ENCODE results near the gene B9D2.
"Not testable (repeated sequence)": the region's sequence is repeated elsewhere in the genome, so short reads cannot be mapped to it uniquely, and the experiment has no call there.

B9D2 gene, protein sequence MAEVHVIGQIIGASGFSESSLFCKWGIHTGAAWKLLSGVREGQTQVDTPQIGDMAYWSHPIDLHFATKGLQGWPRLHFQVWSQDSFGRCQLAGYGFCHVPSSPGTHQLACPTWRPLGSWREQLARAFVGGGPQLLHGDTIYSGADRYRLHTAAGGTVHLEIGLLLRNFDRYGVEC

GRCh38 chr19:41363753-41364523, at the start of gene B9D2:
TSS of gene B9D2 (minus strand) at chr19:41364149. CDS start at chr19:41363519, 630 bp downstream.
- peak; percentile 91 for DNase-seq

DNA sequence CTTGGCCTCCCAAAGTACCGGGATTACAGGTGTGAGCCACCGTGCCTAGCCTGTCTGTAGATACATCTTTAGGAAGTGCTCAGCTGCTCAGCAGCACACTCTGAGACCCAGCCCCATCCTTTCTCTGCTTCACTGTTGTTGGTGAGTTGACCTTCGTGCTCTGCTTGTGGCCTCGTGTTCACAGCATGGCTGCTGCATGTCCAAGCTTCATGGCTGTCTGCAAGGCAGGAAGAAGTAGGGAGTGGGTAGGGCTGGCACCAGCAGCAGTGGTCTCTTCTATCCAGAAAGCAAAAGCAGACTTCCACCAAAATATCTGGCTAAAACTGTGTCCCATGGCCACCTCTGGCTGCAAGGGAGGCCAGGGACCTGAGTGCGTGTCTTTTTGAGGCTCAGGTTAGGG, 49.0 kb upstream of the B9D2 start:
- no peak for DNase-seq

DNA sequence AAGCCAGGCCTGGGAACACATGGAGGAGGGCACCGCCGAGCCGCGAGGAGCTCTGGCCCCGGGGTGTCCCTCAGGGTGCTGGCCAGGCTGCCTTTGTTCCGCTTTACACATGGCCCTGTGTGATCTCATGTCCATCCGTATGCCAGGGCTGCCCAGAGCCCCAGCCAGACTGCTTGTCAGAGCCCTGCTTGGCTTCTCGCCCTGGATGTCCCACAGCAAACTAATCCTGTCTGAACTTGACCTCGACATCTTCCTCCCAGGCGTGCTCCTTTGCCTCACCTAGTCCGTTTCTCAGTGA, 48.0 kb upstream of the B9D2 start:
- no peak for DNase-seq

DNA sequence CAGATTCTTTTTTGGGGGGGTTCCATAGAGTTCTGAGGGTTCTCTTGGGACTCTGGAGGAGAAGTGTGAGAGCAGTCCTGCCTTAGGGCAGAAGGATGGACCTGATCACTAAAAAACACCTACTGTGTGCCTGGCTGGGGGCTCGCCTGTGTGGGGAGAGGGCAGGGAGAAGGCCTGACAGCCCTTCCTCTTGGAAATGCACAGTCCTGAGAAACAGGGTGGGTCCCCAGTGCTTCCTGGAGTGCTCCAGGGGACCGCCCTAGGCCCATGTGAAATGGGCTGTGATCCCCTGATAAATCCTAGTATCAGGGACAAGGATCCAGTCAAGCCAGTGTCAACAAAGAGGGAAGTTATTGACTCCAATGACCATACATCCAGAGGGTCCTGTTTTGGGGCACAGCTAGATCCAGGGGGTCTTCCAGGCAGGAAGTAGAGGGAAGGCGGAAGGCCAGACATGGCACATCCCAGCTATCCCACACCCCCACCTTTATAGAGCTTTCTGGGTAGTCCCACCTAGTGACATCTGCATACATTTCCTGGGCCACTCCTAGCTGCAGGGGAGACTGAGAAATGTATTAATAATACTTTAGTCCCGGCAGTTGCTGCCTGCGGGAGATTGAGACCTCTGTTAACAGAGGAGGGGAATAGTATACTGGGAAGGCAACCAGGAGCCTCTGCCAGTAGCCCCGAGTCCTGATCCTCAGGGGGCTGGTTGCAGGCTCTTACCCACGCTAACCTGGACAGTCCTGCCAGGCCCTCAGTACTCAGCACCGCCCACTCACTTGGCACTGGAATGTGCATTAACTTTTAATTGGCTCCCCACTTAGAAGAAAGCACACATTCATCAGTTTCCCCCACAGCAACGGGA, 47.4 kb upstream of the B9D2 start:
- no peak for DNase-seq

GRCh38 chr19:41410336-41411054, 46.5 kb upstream of the B9D2 start:
- DNase-seq: no peak

DNA sequence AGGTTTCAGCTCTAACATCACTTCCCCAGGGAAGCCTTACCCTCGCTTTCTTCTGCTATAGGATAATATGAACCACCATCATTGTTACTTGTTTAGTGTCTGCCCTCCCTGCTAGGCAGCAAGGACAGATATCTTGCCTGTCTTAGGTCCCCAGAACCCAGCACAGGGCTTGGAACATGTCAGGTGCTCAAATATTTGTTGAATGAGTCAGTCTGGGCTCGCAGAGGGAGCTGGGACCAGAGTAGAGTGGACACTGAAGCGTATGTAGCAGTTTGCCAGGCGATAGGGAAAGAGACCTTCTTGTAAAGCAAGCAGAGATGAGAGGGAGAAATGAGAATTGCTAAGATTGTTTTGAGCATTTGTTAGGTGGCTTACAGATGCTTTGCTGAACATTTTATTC, 45.3 kb upstream of the B9D2 start:
- no peak for DNase-seq

DNA sequence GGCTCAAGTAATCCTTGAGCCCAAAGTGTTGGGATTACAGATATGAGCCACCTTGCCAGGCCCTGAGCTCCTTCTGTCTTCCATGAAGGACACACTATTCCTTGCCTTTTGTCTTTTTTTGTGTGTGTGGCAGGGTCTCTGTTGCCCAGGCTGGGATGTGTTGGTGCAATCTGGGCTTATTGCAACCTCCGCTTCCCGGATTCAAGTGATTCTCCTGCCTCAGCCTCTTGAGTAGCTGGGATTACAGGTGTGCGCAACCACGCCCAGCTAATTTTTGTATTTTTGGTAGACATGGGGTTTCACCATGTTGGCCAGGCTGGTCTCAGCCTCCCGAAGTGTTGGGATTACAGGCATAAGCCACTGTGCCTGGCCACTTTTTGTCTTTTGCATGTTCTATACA, 44.9 kb upstream of the B9D2 start:
- not testable (repeated sequence) for DNase-seq

- DNase-seq: no peak
Observed at GRCh38 chr19:41408256-41408655, 44.3 kb upstream of the B9D2 start.

GRCh38 chr19:41407271-41407670, 43.3 kb upstream of the B9D2 start:
- no peak for DNase-seq

GRCh38 chr19:41405776-41406175, 41.8 kb upstream of the B9D2 start:
- DNase-seq: no peak

- no peak for DNase-seq
Observed at GRCh38 chr19:41403181-41403970, 39.4 kb upstream of the B9D2 start.

DNA sequence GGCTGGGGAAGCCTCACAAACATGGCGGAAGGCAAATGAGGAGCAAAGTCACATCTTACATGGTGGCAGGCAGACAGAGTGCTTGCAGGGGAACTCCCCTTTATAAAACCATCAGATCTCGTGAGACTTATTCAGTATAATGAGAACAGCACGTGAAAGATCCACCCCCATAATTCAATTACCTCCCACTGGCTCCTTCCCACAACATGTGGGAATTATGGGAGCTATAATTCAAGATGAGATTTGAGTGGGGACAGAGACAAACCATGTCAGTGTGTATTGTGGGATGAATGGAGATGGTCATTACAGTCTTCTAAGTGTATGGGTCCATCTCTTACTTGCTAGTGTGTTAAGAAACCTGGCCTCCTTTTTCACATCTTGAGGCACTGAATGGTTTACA, 38.1 kb upstream of the B9D2 start:
- DNase-seq: no peak

GRCh38 chr19:41401483-41401882, 37.5 kb upstream of the B9D2 start:
- DNase-seq: no peak

DNA sequence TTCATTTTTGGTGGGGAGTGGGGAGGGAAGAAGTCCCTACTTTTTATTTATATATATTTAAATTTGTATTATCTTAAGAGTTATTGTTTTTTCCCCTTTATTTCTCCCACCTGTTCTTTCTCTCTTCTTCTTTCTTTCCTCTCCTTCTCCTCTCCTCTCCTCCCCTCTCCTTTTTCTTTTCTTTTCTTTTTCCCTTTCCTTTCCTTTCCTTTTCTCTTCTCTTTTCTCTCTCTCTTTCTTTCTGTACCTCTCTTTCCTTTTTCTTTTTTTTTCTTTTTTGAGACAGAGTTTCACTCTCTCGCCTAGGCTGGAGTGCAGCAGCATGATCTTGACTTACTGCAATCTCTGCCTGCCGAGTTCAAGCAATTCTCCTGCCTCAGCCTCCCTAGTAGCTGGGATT, 35.6 kb upstream of the B9D2 start:
- DNase-seq: no peak

DNA sequence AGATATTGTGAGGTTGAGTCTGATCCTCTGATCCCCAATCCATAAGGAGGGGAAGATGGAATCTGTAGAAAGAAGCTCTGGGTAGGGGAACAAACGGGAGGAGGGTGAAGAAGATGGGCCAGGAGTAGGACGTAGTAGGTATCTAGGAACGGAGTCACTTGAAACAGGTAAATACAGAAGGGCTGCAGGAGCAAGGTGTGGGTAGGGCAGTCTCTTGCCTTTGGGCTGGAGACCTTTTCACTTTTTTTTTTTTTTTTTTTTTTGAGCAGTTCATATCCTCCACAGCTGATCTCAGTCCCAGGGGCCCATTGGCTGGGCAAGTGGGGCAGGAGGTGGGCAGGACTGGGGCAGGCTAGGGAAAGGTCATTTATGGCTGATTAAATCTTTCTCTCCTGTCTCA, 35.1 kb upstream of the B9D2 start:
- no peak for DNase-seq

DNA sequence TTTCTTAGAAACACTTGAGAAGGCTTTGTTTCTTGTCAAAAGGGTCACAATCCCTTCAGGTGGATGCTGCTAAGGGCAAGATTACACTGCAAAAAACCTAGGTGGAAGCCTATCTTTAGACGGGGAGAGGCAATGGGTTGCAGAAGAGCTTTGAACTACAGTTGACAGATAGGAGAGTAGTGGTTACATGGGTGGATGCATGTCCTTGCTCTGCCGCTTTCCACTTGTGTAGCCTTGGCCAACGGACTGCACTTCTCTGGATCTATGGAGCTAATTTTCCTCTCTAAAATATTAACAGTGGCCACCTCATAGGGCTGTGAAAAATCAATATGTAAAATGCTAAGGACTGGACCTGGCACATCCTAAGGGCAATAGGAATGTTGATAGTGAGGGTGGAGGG, 34.6 kb upstream of the B9D2 start:
- DNase-seq: no peak

DNA sequence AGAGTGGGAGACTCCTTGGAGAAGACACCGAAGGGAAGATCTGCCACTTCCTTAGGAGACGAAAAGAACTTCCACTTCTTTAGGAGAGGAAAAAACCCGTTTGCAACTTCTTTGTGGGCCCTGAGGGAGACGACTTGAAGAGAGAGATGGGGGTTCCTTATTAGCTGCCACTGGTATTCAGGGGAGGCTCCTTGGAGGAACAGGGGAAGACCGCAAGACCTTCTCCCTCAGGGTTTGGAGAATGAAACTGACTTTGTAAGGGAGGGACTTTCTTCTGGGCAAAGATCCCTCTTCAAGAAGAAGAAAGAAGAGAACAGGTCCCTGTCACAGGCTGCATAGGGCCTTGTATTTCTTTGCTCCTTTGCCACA, 34.1 kb upstream of the B9D2 start:
- no peak for DNase-seq

DNA sequence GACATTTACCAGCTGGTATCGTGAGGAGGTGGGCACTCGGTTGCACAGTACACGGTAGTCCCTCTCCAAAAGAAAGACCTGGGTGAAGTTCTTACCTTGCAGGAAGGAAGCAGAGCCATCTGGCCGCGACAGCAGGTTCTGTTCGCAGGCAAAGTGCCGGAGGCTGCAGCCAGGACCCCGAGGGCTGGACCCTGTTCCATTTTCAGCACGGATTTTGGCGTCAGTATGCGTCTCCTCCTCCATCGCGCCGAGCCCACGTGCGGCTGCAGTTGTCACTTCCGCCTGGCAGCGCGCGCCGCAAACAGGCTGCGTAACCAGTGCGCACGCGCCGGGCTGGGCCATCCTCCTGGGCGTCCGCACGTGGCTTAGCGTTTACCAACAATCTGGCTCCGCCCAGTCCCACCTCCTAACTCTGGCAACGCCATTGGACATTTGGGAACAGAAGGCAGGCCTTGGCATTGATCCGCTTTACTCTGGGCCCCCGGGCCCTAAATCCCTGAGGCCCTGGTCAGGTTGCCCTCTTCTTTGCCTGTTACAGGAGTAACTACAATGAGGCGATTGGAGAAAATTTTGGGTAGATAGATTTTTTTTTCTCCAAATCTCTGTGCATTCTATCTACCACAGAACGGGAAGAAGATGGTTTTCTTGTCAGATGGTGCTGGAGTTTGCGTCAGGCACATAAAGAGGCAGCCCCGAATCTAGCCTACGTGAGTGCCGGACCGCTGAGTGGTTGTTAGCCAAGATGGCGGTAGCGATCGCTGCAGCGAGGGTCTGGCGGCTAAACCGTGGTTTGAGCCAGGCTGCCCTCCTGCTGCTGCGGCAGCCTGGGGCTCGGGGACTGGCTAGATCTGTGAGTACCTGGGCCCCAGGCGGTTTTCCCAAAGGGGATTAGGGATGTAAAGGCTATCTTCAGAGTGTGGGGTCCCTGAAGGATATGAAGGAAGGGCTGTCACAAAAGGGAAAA, 33.4 kb upstream of the B9D2 start, which contains the start of the genes BCKDHA and EXOSC5:
BCKDHA (plus strand) TSS at position 733 of the 964 bp plus-strand sequence; CDS start at position 743, 10 bp downstream.
EXOSC5 (minus strand) TSS at position 274 of the 964 bp plus-strand sequence; CDS start at position 243, 31 bp downstream.
- DNase-seq: peak; percentile 94

- no peak for DNase-seq
Observed at GRCh38 chr19:41395355-41395754, 31.4 kb upstream of the B9D2 start.

GRCh38 chr19:41392775-41393174, 28.8 kb upstream of the B9D2 start:
- DNase-seq: no peak

GRCh38 chr19:41391618-41392017, 27.7 kb upstream of the B9D2 start:
- DNase-seq: no peak

Measured in KG1 (cell line).